ENCODE data around the gene TLE6. TPM values are rescaled to one million over a fixed set of nuclear protein-coding genes. Genes with fewer than 3 reads are reported as not detected.

The TLE6 gene
- total and polyA plus RNA-seq, 11 donors = 0.21 to 1.4 (median 0.69) TPM; not detected in 1

- H3K4me1 ChIP-seq = no peaks in the 10 kb centered on the region
- H3K9me3 ChIP-seq = no peaks in the 10 kb centered on the region
- TF ChIP-seq POLR2A (IDR thresholded peaks at IDR 0.05) (no peak), CTCF (IDR thresholded peaks at IDR 0.05) (no peak)
- ATAC-seq (peak in 1 of 4 donors; percentile 31), DNase-seq (peak in 1 of 5 donors; percentile 59)
- H3K27ac ChIP-seq = no peak overlapping the region
- 92 to 98% (median 96%) methylated on average over 23 to 28 of the region's 28 CpGs for whole genome bisulfite sequencing, 4 donors
- H3K36me3 ChIP-seq = peaks cover 0 to 25% (median 10%) of the 10 kb centered on the region in 9 donors
- no peak overlapping the region for H3K4me3 ChIP-seq
- intact Hi-C loops (cut with DNase I) = no loop called here
- H3K27me3 ChIP-seq = no peaks in the 10 kb centered on the region
Observed at GRCh38 chr19:3019211-3019854, 42.0 kb downstream of the TLE6 start.

- intact Hi-C loops (cut with DNase I) = loop anchor here in 1 of 10 donors (5.0 kb wide), 1 partner anchor 33 kb away; no protein-coding TSS in a partner anchor
- no peak for ATAC-seq
- Histone ChIP-seq H3K27ac (no peak overlapping the region), H3K4me3 (no peak overlapping the region), H3K27me3 (peaks cover 0 to 3% (median 0%) of the 10 kb centered on the region in 9 donors), H3K9me3 (no peaks in the 10 kb centered on the region), H3K4me1 (no peaks in the 10 kb centered on the region), H3K36me3 (peaks cover 0 to 18% (median 1%) of the 10 kb centered on the region in 9 donors)
- WGBS, 4 donors = 86 to 90% (median 88%) methylated on average over 18 of the region's 18 CpGs
- no peak for DNase-seq
- no peak for TF ChIP-seq POLR2A (IDR thresholded peaks at IDR 0.05)
- TF ChIP-seq CTCF (IDR thresholded peaks at IDR 0.05) = no peak
Observed at GRCh38 chr19:3020321-3020960, 43.1 kb downstream of the TLE6 start.

- TF ChIP-seq POLR2A (IDR thresholded peaks at IDR 0.05) (no peak), CTCF (IDR thresholded peaks at IDR 0.05) (no peak)
- no peak for DNase-seq
- H3K27ac ChIP-seq = no peak overlapping the region
- H3K4me3 ChIP-seq = no peak overlapping the region
- peaks cover 0 to 14% (median 2%) of the 10 kb centered on the region in 12 donors for H3K4me1 ChIP-seq
- no peak for ATAC-seq
- no peaks in the 10 kb centered on the region for H3K9me3 ChIP-seq
- intact Hi-C loops (cut with DNase I) = loop anchor here in 1 of 10 donors (5.0 kb wide), 1 partner anchor 37 kb away; no protein-coding TSS in a partner anchor
- 78 to 92% (median 82%) methylated on average over 4 to 5 of the region's 5 CpGs for WGBS, 4 donors
- H3K27me3 ChIP-seq = peaks cover 0 to 20% (median 0%) of the 10 kb centered on the region in 9 donors
- peaks cover 0 to 10% (median 0%) of the 10 kb centered on the region in 9 donors for H3K36me3 ChIP-seq
Observed at GRCh38 chr19:3024509-3024869, 47.1 kb downstream of the TLE6 start.

GRCh38 chr19:3024870-3025548, 47.6 kb downstream of the TLE6 start:
- Histone ChIP-seq H3K27me3 (peaks cover 0 to 25% (median 0%) of the 10 kb centered on the region in 9 donors), H3K27ac (no peak overlapping the region), H3K36me3 (peaks cover 0 to 5% (median 0%) of the 10 kb centered on the region in 9 donors), H3K4me3 (no peak overlapping the region), H3K9me3 (no peaks in the 10 kb centered on the region), H3K4me1 (peaks cover 0 to 17% (median 5%) of the 10 kb centered on the region in 12 donors)
- peak in 2 of 4 donors; percentile 6 to 13 for ATAC-seq
- no peak for DNase-seq
- 67 to 84% (median 78%) methylated on average over 29 to 30 of the region's 30 CpGs for WGBS, 4 donors
- intact Hi-C loops (cut with DNase I) = loop anchor here in 4 of 10 donors (5.0 kb wide), 3 partner anchors 38 to 58 kb away; no protein-coding TSS in a partner anchor
- TF ChIP-seq POLR2A (IDR thresholded peaks at IDR 0.05) = no peak
- TF ChIP-seq CTCF (IDR thresholded peaks at IDR 0.05) = no peak
